Medulla oblongata (tissue), 1 donor: ENCODE data around the gene ELK3.

Source experiments
- DNase-seq: peaks from one replicate; pipeline ENCODE4 v3.0.0-alpha.2; 2015; ENCODE audit errors: extremely low spot score

The ELK3 gene

GRCh38 chr12:96187956-96188355 lies 6.2 kb upstream of the ELK3 start:
- DNase-seq = no peak

DNA sequence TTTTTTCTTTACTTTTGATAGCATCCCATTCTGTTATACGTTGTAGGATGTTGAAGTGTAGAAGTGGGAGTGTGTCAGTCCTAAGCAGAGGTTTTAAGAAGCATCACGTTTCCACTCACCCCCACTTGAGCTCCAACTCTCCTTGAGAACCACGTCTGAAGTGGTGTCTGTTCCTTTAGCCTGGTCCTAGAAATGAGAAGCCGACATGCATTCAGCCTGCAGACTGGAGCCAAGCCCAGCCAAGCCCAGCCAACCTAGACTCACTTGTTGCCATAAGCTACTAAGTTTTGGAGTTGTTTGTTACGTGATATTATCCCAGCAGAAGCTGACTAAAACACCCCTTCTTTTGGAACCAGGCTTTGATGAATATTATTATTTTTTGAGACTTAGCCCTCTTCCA lies 4.4 kb upstream of the ELK3 start:
- no peak for DNase-seq

GRCh38 chr12:96190413-96191108 lies 3.6 kb upstream of the ELK3 start:
- DNase-seq = no peak

DNA sequence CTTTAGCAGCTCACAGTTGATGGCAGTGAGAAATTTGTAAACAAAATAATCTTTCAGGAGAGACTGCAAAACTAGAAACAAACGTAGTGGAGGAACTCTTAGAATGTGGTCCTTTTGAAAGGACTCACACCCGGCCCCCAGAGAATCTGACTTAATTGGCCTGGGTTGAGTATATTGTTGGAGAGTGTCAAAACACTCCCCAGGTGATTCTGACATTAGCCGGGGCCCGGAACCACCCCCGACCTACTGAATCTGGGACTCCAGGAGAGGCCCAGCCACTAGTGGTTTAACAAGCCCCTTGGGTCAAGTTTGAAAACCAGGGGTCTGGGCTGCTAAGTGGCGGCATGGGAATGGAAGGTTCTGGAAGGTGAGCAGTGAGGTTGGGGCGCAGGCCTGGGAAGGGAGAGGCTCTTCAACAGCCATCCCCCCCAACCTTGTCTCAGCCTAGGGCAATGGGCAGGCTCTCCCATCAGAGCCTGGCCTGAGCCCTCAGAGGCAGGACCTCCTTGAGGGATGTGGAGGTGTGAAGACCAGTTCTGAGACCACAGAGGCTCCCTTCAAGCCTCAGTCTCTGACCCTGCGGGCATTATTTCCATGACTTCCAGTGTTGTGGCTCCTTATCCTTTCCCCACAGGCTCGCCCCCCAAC lies 1.1 kb upstream of the ELK3 start:
- no peak for DNase-seq

- no peak for DNase-seq
Observed at GRCh38 chr12:96194576-96194889, 358 bp downstream of the ELK3 start.

DNA sequence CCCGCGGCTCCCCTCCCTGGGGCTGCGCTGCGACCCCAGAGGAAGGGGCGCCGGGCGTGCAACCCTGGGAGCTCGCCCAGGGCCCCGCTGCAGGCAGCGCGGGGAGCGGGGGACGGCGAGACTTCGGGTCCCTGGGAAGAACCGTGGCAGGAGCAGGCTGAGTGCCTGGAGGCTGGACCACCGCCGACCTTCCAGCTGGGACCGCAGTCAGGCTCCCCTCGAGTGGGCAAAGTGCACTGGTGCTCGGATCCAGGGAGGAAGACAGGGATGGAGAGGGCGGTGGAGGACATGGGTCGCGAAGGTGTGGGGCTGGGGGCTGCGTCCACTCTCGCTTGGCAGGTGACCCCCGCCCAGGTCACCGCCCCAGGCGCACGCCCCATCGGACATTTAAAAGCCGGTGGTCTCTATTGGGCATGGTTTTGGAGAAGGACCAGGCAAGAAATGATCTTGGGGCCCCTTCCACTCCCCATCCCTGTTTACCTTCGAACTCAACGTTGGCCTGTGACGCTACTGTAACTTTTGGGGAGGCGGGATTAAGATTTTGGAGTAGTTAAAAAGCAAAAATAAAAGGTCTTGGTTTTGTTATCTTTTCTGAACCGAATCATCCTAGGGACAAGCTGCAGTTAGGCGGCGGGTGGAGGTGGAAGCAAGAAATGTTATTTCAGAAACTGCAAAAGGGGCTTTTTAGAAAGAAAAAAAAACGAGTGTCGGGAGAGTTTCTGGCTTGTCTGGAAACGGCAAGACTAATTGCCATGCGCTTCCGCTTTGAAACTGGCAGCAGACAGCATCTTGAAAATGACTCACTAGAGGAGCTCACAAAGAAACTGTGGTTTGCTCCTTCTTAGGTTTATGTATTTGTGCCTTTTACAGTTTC lies 1.0 kb downstream of the ELK3 start:
- DNase-seq = peak; percentile 68

DNA sequence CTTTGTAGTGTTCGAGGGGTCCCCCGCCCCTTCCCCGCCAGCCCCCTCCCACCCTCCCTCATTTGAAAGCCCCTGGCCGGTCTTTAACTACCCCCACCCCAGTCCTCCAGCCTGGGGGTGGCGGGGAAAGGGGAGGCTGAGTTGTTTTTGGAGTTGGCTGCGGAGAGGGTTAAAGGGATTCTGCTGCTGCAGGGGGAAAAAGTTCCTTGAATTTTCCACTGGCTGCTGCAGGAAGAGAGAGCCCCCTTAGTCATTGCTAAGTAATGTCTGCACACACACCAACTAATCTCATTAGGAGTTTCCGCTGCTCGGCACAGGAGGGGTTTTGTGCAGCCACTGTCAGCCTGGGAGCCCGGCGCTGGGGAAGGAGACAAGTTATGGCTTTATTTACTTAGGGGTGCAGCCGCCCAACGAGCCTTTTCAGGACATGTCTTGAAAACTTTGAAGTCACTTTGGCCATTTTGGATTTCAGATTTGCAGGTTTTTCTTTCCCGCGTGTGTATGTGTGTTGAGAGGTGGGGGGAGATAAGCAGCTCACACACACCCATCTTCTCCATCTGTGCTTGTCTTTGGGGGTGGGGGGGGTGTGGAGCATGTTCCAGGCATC lies 1.8 kb downstream of the ELK3 start:
- DNase-seq = no peak

- DNase-seq = no peak
Observed at GRCh38 chr12:96196781-96197180, 2.6 kb downstream of the ELK3 start.

DNA sequence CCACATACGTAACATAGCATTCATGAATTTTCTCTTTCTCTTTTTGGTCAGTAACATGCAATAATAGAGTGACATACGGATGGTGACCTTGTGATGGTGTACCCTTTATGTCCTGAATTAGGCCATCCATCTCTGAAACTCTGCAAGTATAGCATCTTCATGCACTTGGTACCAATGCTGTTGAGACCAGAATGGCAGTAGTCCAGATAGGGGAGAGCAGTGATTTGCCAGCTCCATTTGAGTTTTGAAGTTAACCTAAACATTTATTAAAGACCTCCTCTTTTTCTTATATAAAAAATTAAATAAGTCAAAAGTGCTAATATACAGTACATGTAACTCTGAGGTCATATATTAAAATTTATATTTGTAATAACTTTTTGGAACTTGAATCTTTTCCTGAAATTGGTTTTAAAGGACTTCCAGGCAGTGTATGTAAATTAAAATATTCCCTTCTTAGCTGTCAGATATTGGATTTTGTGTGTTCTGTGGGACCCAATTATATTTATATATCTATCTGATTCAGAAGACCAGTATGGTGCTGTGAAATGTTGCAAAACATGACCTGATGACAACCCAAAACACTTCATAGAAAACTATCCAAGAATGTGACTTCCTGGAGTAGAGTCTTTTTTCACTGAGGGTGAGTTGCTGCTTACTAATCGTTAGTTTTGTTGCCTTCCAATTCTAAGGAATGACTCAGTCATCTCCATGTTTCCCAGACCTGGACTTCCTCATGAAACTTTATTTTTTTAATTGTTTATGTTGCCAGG lies 3.5 kb downstream of the ELK3 start:
- DNase-seq = no peak

DNA sequence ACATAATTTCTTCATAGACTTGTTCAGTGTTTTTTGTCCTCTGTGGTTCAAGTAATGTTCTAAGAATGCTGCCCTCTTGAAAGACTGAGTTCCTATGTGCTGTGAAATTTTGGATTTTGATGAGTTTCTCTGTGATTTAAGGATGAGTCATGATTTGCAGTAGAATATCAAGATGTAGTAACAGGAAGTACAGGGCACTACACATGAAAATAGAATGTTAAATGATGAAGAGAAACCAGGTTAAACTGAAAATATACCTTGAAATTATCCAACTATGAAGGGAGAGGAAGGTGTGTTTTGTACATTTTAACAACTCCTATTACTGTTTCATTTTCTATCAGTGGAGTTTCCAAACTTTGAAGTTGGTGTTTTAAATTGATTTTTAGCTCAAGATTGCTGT lies 4.8 kb downstream of the ELK3 start:
- no peak for DNase-seq

DNA sequence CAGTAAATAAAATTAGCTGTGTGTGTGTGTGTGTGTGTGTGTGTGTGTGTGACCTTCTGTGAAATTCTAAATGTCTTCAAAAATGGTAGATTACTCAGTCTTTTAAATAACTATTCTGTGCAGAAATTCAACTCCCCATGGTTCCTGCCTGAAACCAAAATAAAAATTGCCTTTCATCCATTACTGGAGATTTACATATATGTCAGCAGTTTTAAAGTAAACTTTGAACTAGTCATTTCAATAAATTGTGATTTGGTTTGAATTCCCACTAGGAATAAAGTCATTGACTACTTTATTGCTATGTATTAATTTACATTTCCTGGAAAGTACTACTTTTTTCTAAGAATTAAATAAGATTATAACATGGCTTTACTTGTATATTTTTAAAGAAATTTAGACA lies 5.3 kb downstream of the ELK3 start:
- no peak for DNase-seq

DNA sequence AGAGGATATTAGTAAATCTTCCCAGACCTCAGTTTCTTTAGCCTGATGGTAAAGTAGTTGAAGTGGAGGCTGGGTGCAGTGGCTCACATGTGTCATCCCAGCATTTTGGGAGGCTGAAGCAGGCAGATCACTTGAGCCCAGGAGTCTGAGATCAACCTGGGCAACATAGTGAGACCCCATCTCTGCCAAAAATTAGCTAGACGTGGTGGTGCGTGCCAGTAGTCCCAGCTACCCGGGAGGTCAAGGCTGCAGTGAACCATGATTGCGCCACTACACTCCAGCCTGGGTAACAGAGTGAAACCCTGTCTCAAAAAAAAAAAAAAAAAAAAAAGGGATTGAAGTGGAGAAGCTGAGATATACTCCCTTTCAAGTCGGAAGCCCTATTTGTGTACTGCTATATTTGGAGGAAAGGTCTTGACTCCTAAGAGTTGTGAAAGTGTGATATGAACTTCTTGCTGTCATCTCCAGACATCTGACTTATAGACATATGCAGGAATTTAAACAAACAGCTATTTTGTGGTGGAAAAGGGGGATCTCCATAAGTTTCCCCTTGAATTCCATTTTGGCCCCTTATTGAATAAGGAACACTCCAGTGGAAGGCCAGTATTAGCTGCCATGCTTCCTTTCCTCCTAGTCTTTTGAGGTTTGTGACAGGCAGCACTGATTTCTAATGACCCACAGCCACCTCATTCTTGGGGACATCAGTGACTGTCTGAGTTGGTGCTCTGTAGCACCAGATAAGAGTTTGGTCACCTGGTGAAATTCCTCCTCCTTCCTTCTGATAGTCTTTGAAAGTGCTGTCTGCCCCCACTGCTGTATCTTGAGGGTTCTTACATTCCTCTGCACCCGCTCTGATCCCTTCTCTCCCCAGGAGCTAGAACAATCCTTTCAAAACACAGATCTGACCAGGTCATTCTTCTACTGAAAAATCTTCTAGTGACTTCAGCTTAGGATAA lies 7.4 kb downstream of the ELK3 start:
- DNase-seq = no peak

GRCh38 chr12:96204381-96204780 lies 10.2 kb downstream of the ELK3 start:
- no peak for DNase-seq

DNA sequence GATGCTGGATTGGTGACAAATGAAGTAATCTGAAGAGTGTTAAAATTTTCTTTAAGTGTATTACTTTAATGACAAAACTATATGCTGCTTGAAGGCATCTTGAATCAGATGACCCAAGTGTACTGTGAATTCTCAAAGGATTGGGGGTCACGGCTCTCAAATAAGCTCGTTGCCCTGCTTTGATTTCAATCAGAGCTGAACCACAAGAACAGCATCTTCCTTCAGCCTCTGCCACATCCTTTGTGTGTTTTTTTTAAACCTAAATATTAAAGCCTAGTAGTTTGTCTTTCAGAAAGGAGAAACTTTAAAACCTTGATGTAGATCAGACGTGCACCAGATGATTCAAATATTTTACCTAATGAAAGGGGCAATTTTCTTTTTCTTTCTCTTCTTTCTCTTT lies 11.7 kb downstream of the ELK3 start:
- DNase-seq = no peak

- no peak for DNase-seq
Observed at GRCh38 chr12:96206936-96207662, 12.9 kb downstream of the ELK3 start.

DNA sequence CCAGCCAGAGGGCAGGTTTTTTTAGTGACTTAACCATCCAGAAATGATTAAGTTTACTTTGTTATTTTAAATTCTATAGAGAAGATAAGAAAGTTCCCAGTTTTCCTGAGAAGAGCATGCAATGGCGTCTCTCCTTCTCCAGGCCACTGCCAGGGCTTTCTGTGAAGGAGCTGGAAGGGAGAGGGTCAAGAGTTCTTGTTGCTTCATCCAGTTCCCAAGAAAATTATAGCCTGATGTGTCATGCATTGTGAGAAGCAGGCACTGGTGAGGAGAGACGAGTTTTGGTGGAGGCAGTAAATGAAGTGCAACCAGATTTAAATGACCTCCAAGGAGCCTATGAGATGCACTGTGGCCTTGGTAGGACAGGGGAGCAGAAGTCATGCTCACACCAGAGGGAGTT lies 14.2 kb downstream of the ELK3 start:
- no peak for DNase-seq

DNA sequence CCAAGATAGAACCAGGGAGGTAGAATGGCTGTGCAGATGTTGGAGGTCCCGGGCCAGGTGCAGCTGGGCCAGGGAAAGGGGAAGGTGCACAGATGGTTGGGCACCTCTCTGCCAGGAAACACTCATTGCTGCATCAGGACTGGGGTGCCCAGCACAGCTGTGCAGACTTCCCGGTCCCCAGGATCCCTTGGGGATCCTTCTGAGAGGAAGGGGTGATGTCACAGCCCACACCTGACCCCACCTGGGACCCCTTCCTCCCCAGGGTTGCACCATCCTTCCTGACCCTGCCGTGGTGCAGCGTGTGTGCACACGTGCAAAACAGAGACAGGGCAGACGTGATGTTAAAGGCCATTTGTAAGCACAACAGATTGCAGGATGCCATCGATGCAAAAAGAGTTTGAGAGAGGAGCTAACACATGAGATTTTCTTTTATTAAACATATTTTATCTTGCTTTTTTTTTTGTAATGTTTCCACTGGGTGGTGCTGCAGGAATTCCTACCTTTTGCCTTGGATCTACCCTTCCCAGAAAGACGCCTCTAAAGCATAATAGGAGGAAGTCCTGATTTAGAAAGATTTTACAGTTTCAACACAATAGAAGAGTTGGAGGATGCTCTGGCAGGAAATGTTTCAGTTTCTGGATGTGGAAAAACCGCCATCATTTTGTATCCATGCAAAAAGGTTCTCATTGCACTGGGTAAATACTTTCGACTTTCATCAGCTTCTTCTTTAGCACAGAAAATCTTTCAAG lies 14.8 kb downstream of the ELK3 start:
- no peak for DNase-seq

GRCh38 chr12:96210376-96211055 lies 16.3 kb downstream of the ELK3 start:
- no peak for DNase-seq

- peak; percentile 43 for DNase-seq
Observed at GRCh38 chr12:96211988-96212387, 17.8 kb downstream of the ELK3 start.
